Fibroblast of lung (primary cell): ENCODE measurements around the gene SNX3. TPM values are rescaled to one million over a fixed set of nuclear protein-coding genes. Genes with fewer than 3 reads are reported as not detected.

ENCODE experiments used
- DNase-seq, 2 donors: peaks; one replicate each; pipeline versions ENCODE4 v3.0.0 to v3.0.0-alpha.2; 2010; ENCODE audit warnings: low read depth in 2 of 2
- H2AFZ ChIP-seq: 2 replicates; pipeline ENCODE4 v1.5.1; 2012; ENCODE audit warnings: low read length, control low read depth, inconsistent platforms
- H3K27ac ChIP-seq: 2 replicates; pipeline ENCODE4 v1.5.1; 2011; ENCODE audit warnings: low read length, control low read depth; ENCODE audit not compliant: insufficient read depth
- H3K27me3 ChIP-seq: 2 replicates; pipeline ENCODE4 v1.5.1; 2011; ENCODE audit warnings: mild to moderate bottlenecking, low read length; ENCODE audit not compliant: control insufficient read depth, insufficient read depth
- H3K36me3 ChIP-seq: 2 replicates; pipeline ENCODE4 v1.5.1; 2011; ENCODE audit warnings: low read length; ENCODE audit not compliant: control insufficient read depth, insufficient read depth
- H3K4me1 ChIP-seq: 2 replicates; pipeline ENCODE4 v1.5.1; 2011; ENCODE audit warnings: low read length; ENCODE audit not compliant: control insufficient read depth, insufficient read depth; ENCODE audit errors: extremely low read depth
- H3K4me2 ChIP-seq: 2 replicates; pipeline ENCODE4 v1.5.1; 2011; ENCODE audit warnings: low read length, control low read depth; ENCODE audit not compliant: insufficient read depth; ENCODE audit errors: extremely low read depth
- H3K4me3 ChIP-seq, 4 experiments: fragments of 200-600 bp in 1 of 4; sonication (generic) in 1 of 4; replicated peaks in 1 of 4; 2 replicates each; pipeline ENCODE4 v1.5.1; 2011 to 2016; ENCODE audit warnings: low read length in 4 of 4, low read depth in 3 of 4, mild to moderate bottlenecking in 3 of 4, control low read depth in 2 of 4, inconsistent platforms in 1 of 4, mixed read lengths in 1 of 4; ENCODE audit not compliant: insufficient read depth in 1 of 4; ENCODE audit errors: control extremely low read depth in 1 of 4
- H3K79me2 ChIP-seq: 2 replicates; pipeline ENCODE4 v1.5.1; 2012; ENCODE audit warnings: mild to moderate bottlenecking, low read length, inconsistent platforms; ENCODE audit not compliant: control insufficient read depth, insufficient read depth
- H3K9ac ChIP-seq: 2 replicates; pipeline ENCODE4 v1.5.1; 2011; ENCODE audit warnings: mild to moderate bottlenecking, low read length, control low read depth; ENCODE audit not compliant: insufficient read depth
- H3K9me3 ChIP-seq: 2 replicates; pipeline ENCODE4 v1.5.1; 2012; ENCODE audit warnings: low read depth, low read length; ENCODE audit not compliant: control insufficient read depth, insufficient read depth
- H4K20me1 ChIP-seq: 2 replicates; pipeline ENCODE4 v1.5.1; 2011; ENCODE audit warnings: low read length; ENCODE audit not compliant: control insufficient read depth, insufficient read depth; ENCODE audit errors: extremely low read depth
- EZH2 ChIP-seq: IDR thresholded peaks from 2 replicates; pipeline ENCODE4 v1.5.1; 2012; ENCODE audit warnings: low read length, control low read depth, mild to moderate bottlenecking; ENCODE audit errors: missing control alignments
- polyA plus RNA-seq, 2 donors: library from polyadenylated mRNA; depleted of rRNA in 1 of 2; stranded (reverse) in 1 of 2; unstranded in 1 of 2; fragments of >200 nt; gene quantifications; 2 replicates each; pipeline ENCODE4 v1.2.1, GENCODE V29; 2011 to 2012; ENCODE audit warnings: missing spikeins in 1 of 2
- total RNA-seq: library from RNA; depleted of rRNA; stranded (reverse); fragments of >200 nt; gene quantifications from 2 replicates; pipeline ENCODE4 v1.2.1, GENCODE V29; 2014
- TF ChIP-seq, protein P1 (sequence below), 2 donors: IDR thresholded peaks in 1 of 2; conservative IDR thresholded peaks in 1 of 2; 1 replicate in 1 of 2; 2 replicates in 1 of 2; pipeline ENCODE4 v1.5.1; 2011 to 2012; ENCODE audit warnings: low read length in 2 of 2, control low read depth in 1 of 2, inconsistent platforms in 1 of 2, low read depth in 1 of 2, mild to moderate bottlenecking in 1 of 2

SNX3 gene
- total and polyA plus RNA-seq, 2 donors (not counting 1 experiment from before 2014, with no cell fraction given) = 209 to 428 TPM

DNA sequence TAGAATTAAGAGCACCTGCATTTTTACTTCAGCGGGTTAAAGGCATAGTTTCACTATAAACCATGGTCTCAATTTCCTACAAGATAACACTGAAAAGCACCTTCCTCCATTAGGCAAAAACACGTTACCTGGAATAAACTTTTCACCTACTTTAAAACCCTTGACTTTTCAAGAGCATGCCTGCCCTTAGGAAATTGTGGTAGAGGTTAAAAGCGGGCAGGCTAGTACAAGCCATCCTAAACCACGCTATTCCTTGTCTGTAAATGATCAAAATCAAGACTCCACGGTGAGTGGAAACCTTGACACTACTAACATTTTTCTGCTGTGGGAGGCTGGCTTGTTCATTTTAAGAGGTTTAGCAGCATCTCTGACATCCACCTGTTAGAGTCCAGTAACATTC is 51.1 kb downstream of the SNX3 start:
- no peak for TF ChIP-seq EZH2
- TF ChIP-seq, protein P1, sequence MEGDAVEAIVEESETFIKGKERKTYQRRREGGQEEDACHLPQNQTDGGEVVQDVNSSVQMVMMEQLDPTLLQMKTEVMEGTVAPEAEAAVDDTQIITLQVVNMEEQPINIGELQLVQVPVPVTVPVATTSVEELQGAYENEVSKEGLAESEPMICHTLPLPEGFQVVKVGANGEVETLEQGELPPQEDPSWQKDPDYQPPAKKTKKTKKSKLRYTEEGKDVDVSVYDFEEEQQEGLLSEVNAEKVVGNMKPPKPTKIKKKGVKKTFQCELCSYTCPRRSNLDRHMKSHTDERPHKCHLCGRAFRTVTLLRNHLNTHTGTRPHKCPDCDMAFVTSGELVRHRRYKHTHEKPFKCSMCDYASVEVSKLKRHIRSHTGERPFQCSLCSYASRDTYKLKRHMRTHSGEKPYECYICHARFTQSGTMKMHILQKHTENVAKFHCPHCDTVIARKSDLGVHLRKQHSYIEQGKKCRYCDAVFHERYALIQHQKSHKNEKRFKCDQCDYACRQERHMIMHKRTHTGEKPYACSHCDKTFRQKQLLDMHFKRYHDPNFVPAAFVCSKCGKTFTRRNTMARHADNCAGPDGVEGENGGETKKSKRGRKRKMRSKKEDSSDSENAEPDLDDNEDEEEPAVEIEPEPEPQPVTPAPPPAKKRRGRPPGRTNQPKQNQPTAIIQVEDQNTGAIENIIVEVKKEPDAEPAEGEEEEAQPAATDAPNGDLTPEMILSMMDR (conservative IDR thresholded peaks at IDR 0.05 in 1 of 2, IDR thresholded peaks at IDR 0.05 in 1 of 2; ENCODE audit: low read depth in 1 of 2, low read length in 2 of 2) = no peak
- H3K36me3 ChIP-seq = no peaks in the 10 kb centered on the region
- no peak overlapping the region for H3K4me3 ChIP-seq

DNA sequence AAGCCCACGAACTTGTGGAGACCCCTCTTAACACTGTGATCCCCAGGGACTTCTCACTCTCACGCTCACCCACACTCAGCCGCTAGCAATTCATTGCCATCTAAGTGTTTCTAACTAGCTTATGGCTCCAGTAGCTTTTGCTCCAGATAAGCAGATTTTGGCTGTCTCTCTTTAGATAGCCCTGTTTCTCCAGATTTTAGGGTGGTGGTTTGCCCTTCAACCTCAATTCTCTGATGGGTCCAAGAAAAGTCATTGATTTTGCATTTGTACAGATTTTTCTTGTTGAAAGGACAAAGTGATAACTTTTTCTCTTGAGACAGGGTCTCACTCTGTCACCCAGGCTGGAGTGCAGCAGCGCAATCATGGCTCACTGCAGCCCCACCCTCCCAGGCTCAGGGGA is 53.8 kb downstream of the SNX3 start:
- no peak overlapping the region for H3K4me2 ChIP-seq
- H3K27me3 ChIP-seq = no peaks in the 10 kb centered on the region
- H3K27ac ChIP-seq = no peak overlapping the region
- H3K4me1 ChIP-seq = no peaks in the 10 kb centered on the region
- no peaks in the 10 kb centered on the region for H4K20me1 ChIP-seq
- no peak overlapping the region for H3K4me3 ChIP-seq
- no peak overlapping the region for H2AFZ ChIP-seq
- no peaks in the 10 kb centered on the region for H3K36me3 ChIP-seq
- TF ChIP-seq, protein P1 (conservative IDR thresholded peaks at IDR 0.05 in 1 of 2, IDR thresholded peaks at IDR 0.05 in 1 of 2; ENCODE audit: low read depth in 1 of 2, low read length in 2 of 2) = no peak
- no peak for TF ChIP-seq EZH2
- H3K9me3 ChIP-seq = no peaks in the 10 kb centered on the region
- no peaks in the 10 kb centered on the region for H3K79me2 ChIP-seq
- DNase-seq = no peak
- H3K9ac ChIP-seq = no peak overlapping the region

More for the DNA sequence above, 51.1 kb downstream of the SNX3 start:
- Histone ChIP-seq H3K79me2 (no peaks in the 10 kb centered on the region), H3K4me1 (no peaks in the 10 kb centered on the region), H3K9me3 (no peaks in the 10 kb centered on the region), H3K4me2 (no peak overlapping the region), H3K27me3 (no peaks in the 10 kb centered on the region), H4K20me1 (no peaks in the 10 kb centered on the region), H2AFZ (no peak overlapping the region), H3K9ac (no peak overlapping the region), H3K27ac (no peak overlapping the region)
- no peak for DNase-seq

DNA sequence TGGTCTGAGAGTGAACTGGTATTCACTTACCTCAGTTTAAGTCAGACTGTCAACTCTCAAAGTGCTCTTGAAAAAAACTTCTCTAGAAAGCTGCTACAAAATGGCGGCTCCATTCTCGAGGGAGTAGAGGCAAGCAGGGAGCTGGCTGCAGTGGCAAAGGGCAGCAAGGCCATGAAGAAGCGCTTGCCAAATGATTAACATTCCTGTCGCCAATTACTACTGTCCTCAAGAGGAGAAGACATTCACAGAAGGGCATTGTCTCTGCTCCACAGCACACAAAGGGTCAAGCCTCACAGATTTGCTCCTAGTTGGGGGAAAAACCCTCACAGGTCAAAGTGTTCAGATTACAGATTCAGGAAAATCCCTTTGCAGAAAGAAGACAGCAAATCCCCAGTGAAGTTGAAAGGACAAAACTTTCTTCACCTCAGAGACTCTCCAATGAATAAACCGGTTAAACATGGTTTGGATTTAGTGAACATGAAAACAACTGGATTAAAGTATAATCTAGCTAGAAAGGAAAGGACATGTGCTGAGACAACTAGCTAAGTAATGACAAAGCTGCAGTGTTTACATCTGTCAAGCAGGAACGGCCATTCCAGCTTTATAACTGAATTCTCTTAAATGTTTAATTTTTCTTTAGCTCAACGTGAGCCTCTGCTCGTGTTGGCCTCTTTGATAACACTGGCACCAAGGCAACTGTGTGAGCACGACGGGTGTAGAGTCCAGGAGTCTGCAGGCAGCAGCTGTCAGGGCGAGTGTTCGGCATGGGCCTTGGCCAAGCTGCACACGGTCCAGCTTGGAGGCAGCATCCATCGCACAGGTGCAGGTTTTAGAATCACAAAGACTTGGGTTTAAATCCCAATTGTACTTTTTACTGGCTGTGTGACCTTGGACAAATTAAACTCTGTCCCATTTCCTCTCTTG is 57.4 kb downstream of the SNX3 start:
- H3K4me3 ChIP-seq = no peak overlapping the region
- no peaks in the 10 kb centered on the region for H3K9me3 ChIP-seq
- no peaks in the 10 kb centered on the region for H3K27me3 ChIP-seq
- H3K36me3 ChIP-seq = no peaks in the 10 kb centered on the region
- no peak for DNase-seq
- no peaks in the 10 kb centered on the region for H3K4me1 ChIP-seq
- no peaks in the 10 kb centered on the region for H3K79me2 ChIP-seq
- H2AFZ ChIP-seq = no peak overlapping the region
- TF ChIP-seq EZH2 = no peak
- TF ChIP-seq, protein P1 (conservative IDR thresholded peaks at IDR 0.05 in 1 of 2, IDR thresholded peaks at IDR 0.05 in 1 of 2; ENCODE audit: low read depth in 1 of 2, low read length in 2 of 2) = no peak
- H3K4me2 ChIP-seq = no peak overlapping the region
- H4K20me1 ChIP-seq = no peaks in the 10 kb centered on the region
- H3K27ac ChIP-seq = no peak overlapping the region
- H3K9ac ChIP-seq = no peak overlapping the region
